Tibial nerve (tissue), 4 donors: ENCODE data around the gene BTBD10.

Experiments
- CTCF ChIP-seq, 5 experiments: fragments of 200-600 bp in 3 of 5; fragments of 450-650 bp in 2 of 5; sonication (generic) in 3 of 5; IDR thresholded peaks; one replicate each; pipeline ENCODE4 v1.5.1; 2016 to 2019; ENCODE audit warnings: antibody characterized with exemption in 5 of 5, mild to moderate bottlenecking in 3 of 5, moderate library complexity in 2 of 5
- EP300 ChIP-seq, 2 donors: sonication (generic); formaldehyde crosslinking; IDR thresholded peaks; one replicate each; pipeline ENCODE4 v1.6.1; 2017; ENCODE audit warnings: antibody characterized with exemption in 2 of 2, mild to moderate bottlenecking in 1 of 2
- POLR2A ChIP-seq, 2 donors: fragments of 450-650 bp; IDR thresholded peaks; one replicate each; pipeline ENCODE4 v1.6.1; 2017; ENCODE audit warnings: antibody characterized with exemption in 2 of 2, mild to moderate bottlenecking in 2 of 2, moderate library complexity in 2 of 2

DNA sequence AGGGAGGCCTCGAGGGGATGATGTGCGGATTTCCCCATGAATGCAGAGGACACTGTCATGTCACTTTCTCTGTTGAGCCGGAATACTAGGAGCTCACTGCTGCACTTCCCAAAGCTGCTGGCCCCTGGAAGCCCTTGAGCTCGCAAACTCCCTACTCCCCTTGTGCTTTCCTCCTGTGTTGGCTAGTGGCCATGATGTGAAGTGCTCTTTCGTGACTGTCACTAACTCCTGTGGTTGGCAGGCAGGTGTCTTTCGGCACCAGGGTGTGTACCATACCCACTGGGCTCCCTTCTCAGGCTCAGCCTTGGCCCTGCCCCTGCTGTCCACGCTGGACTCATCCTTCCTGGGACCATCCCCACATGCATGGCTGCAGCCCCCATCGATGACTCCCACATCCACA lies 86.2 kb downstream of the BTBD10 start:
- no peak for TF ChIP-seq EP300 (IDR thresholded peaks at IDR 0.05)
- no peak for TF ChIP-seq POLR2A (IDR thresholded peaks at IDR 0.05)
- no peak for TF ChIP-seq CTCF (IDR thresholded peaks at IDR 0.05)
